GM23338 (cell line): ENCODE results near the gene NDUFB8. TPM values are rescaled to one million over a fixed set of nuclear protein-coding genes. Genes with fewer than 3 reads are reported as not detected.

Source experiments
- ATAC-seq: fragments of 200-7000 bp; cut with Tn5 transposase; 3 replicates; pipeline ENCODE4 v1.9.1; 2020
- DNase-seq: peaks from one replicate; pipeline ENCODE4 v3.0.0-alpha.2; 2015; ENCODE audit warnings: low spot score
- H2AFZ ChIP-seq: fragments of 200-600 bp; sonication (generic); 2 replicates; pipeline ENCODE4 v1.8.0; 2016; ENCODE audit warnings: antibody characterized with exemption, mild to moderate bottlenecking, moderate library complexity
- H3F3A ChIP-seq: fragments of 200-600 bp; sonication (generic); replicated peaks from 2 replicates; pipeline ENCODE4 v1.8.0; 2017; ENCODE audit warnings: antibody characterized with exemption, mixed run types, low read depth
- H3K27ac ChIP-seq: fragments of 200-600 bp; sonication (generic); 2 replicates; pipeline ENCODE4 v1.6.1; 2016; ENCODE audit warnings: low read depth
- H3K27me3 ChIP-seq: fragments of 200-600 bp; sonication (generic); 2 replicates; pipeline ENCODE4 v1.8.0; 2016; ENCODE audit warnings: mild to moderate bottlenecking, mixed run types, moderate library complexity; ENCODE audit not compliant: insufficient read depth
- H3K36me3 ChIP-seq: fragments of 200-600 bp; sonication (generic); 2 replicates; pipeline ENCODE4 v1.8.0; 2016; ENCODE audit warnings: mild to moderate bottlenecking; ENCODE audit not compliant: insufficient read depth
- H3K4me1 ChIP-seq: fragments of 200-600 bp; sonication (generic); 2 replicates; pipeline ENCODE4 v1.8.0; 2016; ENCODE audit warnings: mild to moderate bottlenecking, moderate library complexity; ENCODE audit not compliant: insufficient read depth
- H3K4me2 ChIP-seq: fragments of 200-600 bp; sonication (generic); 2 replicates; pipeline ENCODE4 v1.7.1; 2017; ENCODE audit warnings: mixed run types
- H3K4me3 ChIP-seq: fragments of 200-600 bp; sonication (generic); 2 replicates; pipeline ENCODE4 v1.6.1; 2016; ENCODE audit warnings: mixed run types
- H3K79me2 ChIP-seq: fragments of 200-600 bp; sonication (generic); replicated peaks from 2 replicates; pipeline ENCODE4 v1.8.0; 2017; ENCODE audit warnings: mild to moderate bottlenecking; ENCODE audit not compliant: insufficient read depth
- H3K9me2 ChIP-seq: fragments of 200-600 bp; sonication (generic); 2 replicates; pipeline ENCODE4 v1.8.0; 2017; ENCODE audit not compliant: insufficient read depth
- H4K20me1 ChIP-seq: fragments of 200-600 bp; sonication (generic); replicated peaks from 2 replicates; pipeline ENCODE4 v1.8.0; 2017; ENCODE audit warnings: mild to moderate bottlenecking; ENCODE audit not compliant: insufficient read depth
- H3K27ac Mint-ChIP-seq: 2 replicates; pipeline ENCODE4 v1.8.0; 2020; ENCODE audit warnings: inconsistent platforms, mild to moderate bottlenecking, moderate library complexity, mixed read lengths
- H3K27me3 Mint-ChIP-seq: 3 replicates; pipeline ENCODE4 v1.8.0; 2022; ENCODE audit warnings: low read depth, mild to moderate bottlenecking, moderate library complexity, mixed read lengths, inconsistent platforms; ENCODE audit not compliant: insufficient read depth, poor library complexity
- H3K36me3 Mint-ChIP-seq: 3 replicates; pipeline ENCODE4 v1.8.0; 2021; ENCODE audit warnings: low read depth, mild to moderate bottlenecking, inconsistent platforms, moderate library complexity, mixed read lengths
- H3K4me1 Mint-ChIP-seq: 3 replicates; pipeline ENCODE4 v1.8.0; 2020; ENCODE audit warnings: mild to moderate bottlenecking, inconsistent platforms, mixed read lengths
- H3K4me3 Mint-ChIP-seq: 3 replicates; pipeline ENCODE4 v1.8.0; 2021; ENCODE audit warnings: moderate library complexity, mild to moderate bottlenecking, inconsistent platforms, mixed read lengths
- H3K9me3 Mint-ChIP-seq: 3 replicates; pipeline ENCODE4 v1.8.0; 2020; ENCODE audit warnings: moderate library complexity, mild to moderate bottlenecking, inconsistent platforms, mixed read lengths
- CREB1 ChIP-seq: fragments of 250-450 bp; sonication (Bioruptor Pico); IDR thresholded peaks from 2 replicates; pipeline ENCODE4 v1.5.0; 2020; ENCODE audit warnings: low read depth, mild to moderate bottlenecking, moderate library complexity
- CTCF ChIP-seq, 2 experiments: fragments of 200-600 bp in 1 of 2; sonication (generic) in 1 of 2; conservative IDR thresholded peaks; 2 replicates each; pipeline versions ENCODE4 v1.5.1 to v1.6.1; 2016 to 2017; ENCODE audit warnings: antibody characterized with exemption in 2 of 2, low read depth in 2 of 2, mild to moderate bottlenecking in 2 of 2, moderate library complexity in 1 of 2
- ETS1 ChIP-seq: IDR thresholded peaks from 2 replicates; pipeline ENCODE4 v1.6.1; 2016; ENCODE audit warnings: antibody characterized with exemption
- EZH2 ChIP-seq: fragments of 200-600 bp; sonication (generic); IDR thresholded peaks from one replicate; pipeline ENCODE4 v1.8.0; 2017; ENCODE audit warnings: antibody characterized with exemption, mild to moderate bottlenecking, low read depth; ENCODE audit not compliant: unreplicated experiment
- EZH2phosphoT487 ChIP-seq: fragments of 200-600 bp; sonication (generic); IDR thresholded peaks from one replicate; pipeline ENCODE4 v1.8.1; 2018; ENCODE audit warnings: antibody characterized with exemption; ENCODE audit not compliant: unreplicated experiment
- JUNB ChIP-seq: IDR thresholded peaks from one replicate; pipeline ENCODE4 v1.6.1; 2016; ENCODE audit warnings: antibody characterized with exemption; ENCODE audit not compliant: unreplicated experiment
- NANOG ChIP-seq: IDR thresholded peaks from 2 replicates; pipeline ENCODE4 v1.6.1; 2016; ENCODE audit warnings: antibody characterized with exemption, borderline replicate concordance
- POLR2AphosphoS5 ChIP-seq: IDR thresholded peaks from 2 replicates; pipeline ENCODE4 v1.6.1; 2016; ENCODE audit warnings: antibody characterized with exemption, low read depth
- REST ChIP-seq: IDR thresholded peaks from one replicate; pipeline ENCODE4 v1.6.1; 2018; ENCODE audit warnings: antibody characterized with exemption; ENCODE audit not compliant: unreplicated experiment
- STAT1 ChIP-seq: IDR thresholded peaks from one replicate; pipeline ENCODE4 v1.6.1; 2016; ENCODE audit warnings: antibody characterized with exemption; ENCODE audit not compliant: unreplicated experiment
- ZNF114 ChIP-seq: fragments of 250-450 bp; sonication (Bioruptor Pico); IDR thresholded peaks from 2 replicates; pipeline ENCODE4 v1.5.0; 2020; ENCODE audit warnings: mild to moderate bottlenecking, moderate library complexity
- ZNF331 ChIP-seq: fragments of 250-450 bp; sonication (Bioruptor Pico); IDR thresholded peaks from 2 replicates; pipeline ENCODE4 v1.5.0; 2020; ENCODE audit warnings: low read depth, mild to moderate bottlenecking, moderate library complexity
- ZNF462 ChIP-seq: fragments of 250-450 bp; sonication (Bioruptor Pico); IDR thresholded peaks from 2 replicates; pipeline ENCODE4 v1.5.0; 2020; ENCODE audit warnings: mild to moderate bottlenecking, moderate library complexity
- polyA plus RNA-seq: library from polyadenylated mRNA; unstranded; fragments of >200 nt; fragmentation: Nextera tagmentation; extraction: Ambion mirVana; gene quantifications from 2 replicates; pipeline ENCODE4 v1.2.1, GENCODE V29; 2016
- total RNA-seq: library from RNA; depleted of rRNA; stranded (reverse); fragments of >200 nt; shearing (Covaris generic); gene quantifications from 2 replicates; pipeline ENCODE4 v1.2.3, GENCODE V29; 2014

The NDUFB8 gene
- total and polyA plus RNA-seq, 2 experiments from 2014 or later, result 131 to 464 TPM

GRCh38 chr10:100561005-100561404 lies 31.3 kb upstream of the NDUFB8 start:
- no peak for ATAC-seq
- H3K9me3 Mint-ChIP-seq, result peaks cover 3% of the 10 kb centered on the region; the same call in 2 of the 3 replicates

More at GRCh38 chr10:100561005-100561404, 31.3 kb upstream of the NDUFB8 start:
- DNase-seq, result no peak
- H3K4me2 ChIP-seq, result no peak overlapping the region
- H3K36me3 ChIP-seq, result no peaks in the 10 kb centered on the region
- H3K4me1 ChIP-seq, result no peaks in the 10 kb centered on the region; the same call in 1 of the 2 replicates
- Mint-ChIP-seq H3K36me3 (no peaks in the 10 kb centered on the region), H3K4me3 (no peak overlapping the region), H3K27ac (no peak overlapping the region), H3K4me1 (peaks cover 5% of the 10 kb centered on the region; the same call in 2 of the 3 replicates), H3K27me3 (peaks cover 30% of the 10 kb centered on the region)
- no peak for TF ChIP-seq NANOG
- no peak for TF ChIP-seq REST
- TF ChIP-seq CREB1 (CRISPR knock-in tag), result no peak
- no peak for TF ChIP-seq ZNF462 (CRISPR knock-in tag)
- no peak for TF ChIP-seq JUNB
- no peak for TF ChIP-seq ZNF331
- no peak for TF ChIP-seq ETS1
- no peak for TF ChIP-seq EZH2
- TF ChIP-seq ZNF114 (CRISPR knock-in tag), result no peak
- TF ChIP-seq POLR2AphosphoS5, result no peak
- no peak for TF ChIP-seq STAT1
- TF ChIP-seq CTCF (conservative IDR thresholded peaks at IDR 0.05; ENCODE audit: low read depth in 2 of 2), result no peak
- no peak for TF ChIP-seq EZH2phosphoT487
- no peak overlapping the region for H3K4me3 ChIP-seq
- H3K79me2 ChIP-seq, result no peaks in the 10 kb centered on the region
- no peaks in the 10 kb centered on the region for H3K9me2 ChIP-seq
- no peak overlapping the region for H3K27ac ChIP-seq
- H3K27me3 ChIP-seq, result peaks cover 49% of the 10 kb centered on the region
- peaks cover 6% of the 10 kb centered on the region for H4K20me1 ChIP-seq
- H3F3A ChIP-seq, result 0 out of 2 replicates have a peak, but pooled peaks cover 10% of the 10 kb centered on the region
- H2AFZ ChIP-seq, result no peak overlapping the region
